Activated CD4-positive, alpha-beta T cell treated with anti-CD3 and anti-CD28 coated beads, Interleukin-2, amount 50 U/mL, for 1 hour (primary cell): ENCODE results near the gene BRSK1.

ENCODE experiments used
- DNase-seq: peaks from one replicate; pipeline ENCODE4 v3.0.0-alpha.2; 2020

The BRSK1 gene

DNA sequence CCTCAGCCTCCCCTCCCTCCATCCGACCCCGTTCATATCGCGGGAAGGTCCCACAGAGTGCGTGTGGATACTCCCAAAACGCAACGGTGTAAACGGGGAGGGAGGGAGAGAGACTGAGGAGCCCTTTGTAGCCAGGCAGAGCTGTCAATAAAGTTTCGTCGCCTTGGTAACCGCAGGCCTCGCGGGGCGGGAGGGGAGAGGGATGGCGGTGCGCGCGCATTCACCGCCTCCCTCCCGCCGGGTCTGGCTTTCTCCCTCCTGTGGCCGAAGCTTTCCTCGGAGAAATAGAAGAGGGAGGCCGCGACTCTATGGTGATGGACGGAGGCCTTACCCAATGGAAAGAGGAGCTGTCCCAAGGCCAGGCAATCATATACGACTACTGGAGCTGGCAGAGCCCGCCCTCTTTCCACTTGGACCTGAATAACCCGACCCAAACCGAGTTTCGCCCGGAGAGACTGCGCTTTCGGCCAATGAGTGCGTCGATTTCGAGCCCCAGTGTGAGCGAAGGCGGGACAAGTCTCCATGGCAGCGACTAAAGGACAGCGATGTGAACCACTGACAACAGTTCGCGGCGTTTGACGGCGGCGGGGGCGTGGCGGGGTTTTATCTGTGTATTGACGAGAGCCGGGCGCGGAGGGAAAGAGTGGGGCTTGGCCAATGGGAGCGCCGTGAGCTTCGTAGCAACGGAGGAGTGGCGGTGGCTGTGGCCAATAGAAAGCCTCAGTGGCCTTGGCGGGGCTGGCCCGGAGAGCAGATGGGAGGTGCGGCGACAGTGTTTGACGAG is 55.5 kb downstream of the BRSK1 start, which contains the start of gene KMT5C:
TSS of gene KMT5C (plus strand) at position 772 of the 784 bp plus-strand sequence. CDS start 2,061 bp downstream, outside the sequence.
- peak; percentile 100 for DNase-seq

DNA sequence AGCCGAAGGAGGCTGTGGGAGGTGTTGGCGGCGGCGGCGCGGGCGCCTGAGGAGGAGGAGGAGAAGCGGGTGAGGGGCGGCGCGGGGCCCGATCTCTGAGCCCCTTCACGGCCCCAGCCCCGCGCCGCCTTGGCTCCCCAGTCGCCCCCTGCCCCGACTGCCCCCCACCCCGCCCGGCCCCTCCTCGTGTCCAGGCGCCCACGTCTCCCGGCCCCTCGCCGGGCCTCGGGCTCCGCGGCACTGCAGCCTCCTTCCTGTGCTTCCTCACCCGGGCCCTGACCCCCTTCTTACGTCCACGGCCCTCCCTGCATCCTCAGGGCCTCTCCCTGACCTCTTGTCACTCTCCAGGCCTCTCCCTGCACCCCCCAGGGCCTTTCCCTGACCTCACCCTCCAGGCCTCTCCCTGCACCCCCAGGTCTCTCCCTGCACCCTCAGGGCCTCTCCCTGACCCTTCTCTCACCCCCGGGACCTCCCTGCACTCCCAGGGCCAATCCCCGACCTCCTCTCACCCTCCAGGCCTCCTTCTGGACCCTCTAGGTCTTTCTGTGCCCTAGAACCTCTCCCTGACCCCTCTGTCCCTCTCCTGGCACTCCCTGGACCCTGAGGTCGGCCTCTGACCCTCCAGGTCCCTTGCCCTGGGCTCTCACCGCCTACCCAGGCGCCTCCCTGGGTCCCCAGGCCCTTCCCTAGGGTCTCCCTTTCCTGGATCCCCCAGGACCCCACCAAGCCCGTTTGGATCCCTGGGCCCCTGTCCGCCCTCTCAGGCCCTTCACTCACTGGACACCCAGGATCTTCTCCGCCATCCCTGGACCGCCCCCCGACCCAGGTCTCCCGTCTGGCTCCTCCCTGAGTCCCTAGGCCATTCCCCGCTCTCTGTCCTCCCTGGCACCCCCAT is 56.3 kb downstream of the BRSK1 start:
- DNase-seq = no peak

DNA sequence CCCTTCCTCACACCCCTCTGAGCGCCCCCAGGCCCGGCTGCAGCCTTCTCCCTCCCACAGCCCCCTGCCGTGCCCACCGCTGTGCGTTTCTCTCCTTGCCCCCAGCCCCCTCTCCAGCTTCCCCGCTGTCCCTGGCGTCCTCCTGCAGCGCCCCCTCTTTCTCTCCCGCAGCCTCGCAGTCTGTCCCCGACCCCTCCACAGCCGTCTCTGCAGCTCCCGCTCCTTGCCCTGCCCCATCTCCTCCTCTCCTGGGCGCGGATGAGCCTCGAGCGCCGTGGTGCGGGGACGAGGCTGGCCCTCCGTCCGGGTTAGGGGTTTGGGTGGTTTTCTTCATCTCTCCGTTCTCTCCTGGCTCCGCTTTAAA is 57.0 kb downstream of the BRSK1 start:
- DNase-seq = no peak

DNA sequence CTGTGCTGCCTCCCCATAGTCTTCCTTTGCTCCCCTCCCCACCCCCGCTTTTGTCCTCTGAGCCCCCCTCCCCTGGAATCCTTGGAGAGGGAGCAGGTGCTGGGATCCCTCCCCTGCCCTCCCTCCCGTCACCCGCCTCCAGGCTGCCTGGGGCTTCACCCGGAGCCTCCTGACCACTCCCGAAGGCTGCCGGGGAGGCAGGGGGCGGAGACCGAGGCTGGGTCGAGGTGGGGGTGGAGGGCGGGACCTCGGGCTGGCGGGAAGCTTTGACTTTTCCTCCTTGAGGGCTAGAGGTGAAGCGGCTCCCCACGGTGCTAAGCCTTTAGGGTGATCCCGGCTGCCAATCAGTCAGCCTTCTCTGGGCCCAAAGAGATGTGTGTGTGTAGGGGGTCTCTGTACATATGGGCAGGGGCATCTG is 57.4 kb downstream of the BRSK1 start:
- peak; percentile 37 for DNase-seq

DNA sequence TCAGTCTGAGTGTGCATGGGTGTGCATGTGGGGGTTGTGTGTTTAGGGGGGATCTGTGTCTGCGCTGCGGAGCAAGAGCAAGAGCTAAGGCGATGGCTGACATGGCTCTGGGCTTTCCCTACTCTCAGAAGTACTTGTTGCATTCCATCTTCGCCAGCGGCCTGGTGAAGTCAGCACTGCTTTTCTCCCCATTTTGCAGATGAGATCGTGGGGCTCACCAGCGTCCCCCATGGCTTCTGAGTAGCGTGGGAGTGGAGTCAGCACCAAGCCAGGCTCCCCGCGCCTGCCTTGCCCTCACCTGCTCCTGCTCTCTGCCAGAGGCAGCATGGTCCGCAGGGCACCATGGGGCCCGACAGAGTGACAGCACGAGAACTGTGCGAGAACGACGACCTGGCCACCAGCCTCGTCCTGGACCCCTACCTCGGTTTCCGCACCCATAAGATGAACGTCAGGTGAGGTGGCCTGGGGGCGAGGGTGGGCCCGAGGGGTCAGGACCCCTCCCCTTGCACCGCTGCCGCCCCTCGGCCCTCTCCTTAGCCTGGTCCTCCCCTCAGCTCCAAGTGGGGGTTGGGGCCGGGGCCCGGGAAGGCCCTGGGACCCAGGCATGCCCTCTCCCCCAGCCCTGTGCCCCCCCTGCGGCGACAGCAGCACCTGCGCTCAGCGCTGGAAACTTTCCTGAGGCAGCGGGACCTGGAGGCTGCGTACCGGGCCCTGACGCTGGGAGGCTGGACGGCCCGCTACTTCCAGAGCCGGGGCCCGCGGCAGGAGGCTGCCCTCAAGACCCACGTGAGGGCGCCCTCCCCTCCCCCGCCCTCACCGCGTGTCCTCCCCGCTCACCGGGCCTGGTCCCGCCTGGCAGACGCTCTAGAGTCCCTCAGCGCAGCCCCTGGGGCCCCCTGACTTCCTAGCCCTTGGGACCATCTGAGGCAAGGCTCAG is 58.1 kb downstream of the BRSK1 start:
- no peak for DNase-seq

DNA sequence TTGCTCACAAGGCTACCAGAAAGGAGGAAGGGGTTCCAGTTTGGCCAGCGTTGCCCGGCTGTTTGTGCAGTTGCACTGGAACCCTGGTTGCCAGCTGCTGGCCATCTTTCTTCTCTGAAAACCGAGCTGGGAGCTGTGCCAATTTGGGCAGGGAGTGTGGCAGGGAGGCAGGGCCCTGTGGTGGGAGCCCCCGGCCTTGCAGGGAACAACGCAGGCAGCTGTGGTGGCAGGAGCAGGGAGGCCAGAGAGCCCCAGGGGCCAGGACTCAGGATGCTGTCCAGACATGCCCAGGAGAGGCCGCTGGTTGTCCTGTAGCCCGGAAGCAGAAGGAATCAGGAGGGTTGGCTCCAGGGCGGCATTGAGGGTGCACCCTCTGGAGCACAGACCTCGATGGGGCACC is 60.6 kb downstream of the BRSK1 start:
- no peak for DNase-seq

DNA sequence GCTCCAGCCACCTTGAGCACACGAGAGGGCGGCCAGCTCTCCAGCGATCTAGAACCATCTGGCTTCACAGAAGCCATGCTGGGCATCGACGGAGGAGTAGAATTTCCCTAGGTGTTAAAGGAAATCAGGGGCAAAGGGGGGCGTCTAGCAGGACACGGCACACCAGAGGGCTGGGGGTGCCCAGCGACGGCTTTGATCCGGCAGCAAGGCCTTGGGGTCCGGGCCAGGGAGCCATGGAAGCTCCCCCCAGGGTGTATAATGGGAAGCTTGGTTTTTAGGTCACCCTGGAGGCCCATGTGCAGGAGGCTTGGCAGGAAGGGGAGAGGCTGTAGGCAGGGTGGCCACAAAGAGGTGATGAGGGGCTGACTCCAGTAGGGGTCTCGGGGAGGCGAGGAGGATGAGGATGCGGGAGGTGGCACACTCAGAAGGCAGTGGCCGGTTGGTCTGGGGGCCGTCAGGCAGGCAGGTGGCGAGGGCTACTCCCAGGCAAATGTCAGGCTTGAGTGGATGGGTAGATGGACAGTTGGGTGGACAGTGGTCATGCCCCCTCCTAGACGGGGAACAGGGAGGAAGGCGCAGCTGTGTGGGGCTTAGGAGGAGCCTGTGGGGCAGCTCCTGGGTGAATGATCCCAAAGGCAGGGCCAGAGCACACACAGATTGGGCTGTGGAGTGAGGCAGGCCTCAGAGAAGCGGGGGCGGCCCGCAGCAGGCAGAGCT is 61.5 kb downstream of the BRSK1 start:
- DNase-seq = no peak

DNA sequence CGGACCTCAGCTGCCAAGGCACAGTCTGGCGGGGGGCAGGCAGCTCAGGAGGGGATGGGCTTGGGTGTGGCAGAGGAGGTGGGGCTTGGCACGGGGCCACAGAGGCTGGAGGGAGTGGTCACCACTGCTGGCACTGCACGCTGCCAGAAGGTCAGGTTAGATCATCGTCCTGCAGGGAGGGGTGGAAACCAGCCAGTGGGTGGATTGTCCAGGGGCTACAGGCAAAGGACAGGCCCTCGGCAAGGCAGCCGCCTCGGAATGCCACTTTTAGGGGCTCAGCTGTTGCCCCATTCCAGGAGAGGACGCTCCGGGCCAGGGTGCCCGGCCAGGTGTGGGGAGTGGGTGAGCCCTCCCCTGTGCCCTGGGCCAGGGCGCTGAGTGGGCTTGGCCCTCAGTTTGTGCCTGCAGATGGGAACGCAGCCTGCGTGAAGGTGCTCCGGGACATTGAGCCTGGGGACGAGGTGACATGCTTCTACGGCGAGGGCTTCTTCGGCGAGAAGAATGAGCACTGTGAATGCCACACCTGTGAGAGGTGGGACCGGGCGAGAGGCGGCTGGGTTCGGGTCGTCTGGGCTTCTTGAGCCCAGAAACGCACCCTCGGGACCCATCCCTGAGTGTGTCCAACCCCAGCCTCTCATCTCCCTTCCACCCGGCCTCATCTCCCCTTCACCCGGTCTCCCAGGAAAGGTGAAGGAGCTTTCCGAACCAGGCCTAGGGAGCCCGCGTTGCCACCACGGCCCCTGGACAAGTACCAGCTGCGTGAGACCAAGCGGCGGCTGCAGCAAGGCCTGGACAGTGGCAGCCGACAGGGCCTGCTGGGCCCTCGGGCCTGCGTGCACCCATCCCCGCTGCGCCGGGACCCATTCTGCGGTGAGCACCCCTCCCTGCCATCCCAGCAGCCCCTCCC is 62.3 kb downstream of the BRSK1 start:
- no peak for DNase-seq

DNA sequence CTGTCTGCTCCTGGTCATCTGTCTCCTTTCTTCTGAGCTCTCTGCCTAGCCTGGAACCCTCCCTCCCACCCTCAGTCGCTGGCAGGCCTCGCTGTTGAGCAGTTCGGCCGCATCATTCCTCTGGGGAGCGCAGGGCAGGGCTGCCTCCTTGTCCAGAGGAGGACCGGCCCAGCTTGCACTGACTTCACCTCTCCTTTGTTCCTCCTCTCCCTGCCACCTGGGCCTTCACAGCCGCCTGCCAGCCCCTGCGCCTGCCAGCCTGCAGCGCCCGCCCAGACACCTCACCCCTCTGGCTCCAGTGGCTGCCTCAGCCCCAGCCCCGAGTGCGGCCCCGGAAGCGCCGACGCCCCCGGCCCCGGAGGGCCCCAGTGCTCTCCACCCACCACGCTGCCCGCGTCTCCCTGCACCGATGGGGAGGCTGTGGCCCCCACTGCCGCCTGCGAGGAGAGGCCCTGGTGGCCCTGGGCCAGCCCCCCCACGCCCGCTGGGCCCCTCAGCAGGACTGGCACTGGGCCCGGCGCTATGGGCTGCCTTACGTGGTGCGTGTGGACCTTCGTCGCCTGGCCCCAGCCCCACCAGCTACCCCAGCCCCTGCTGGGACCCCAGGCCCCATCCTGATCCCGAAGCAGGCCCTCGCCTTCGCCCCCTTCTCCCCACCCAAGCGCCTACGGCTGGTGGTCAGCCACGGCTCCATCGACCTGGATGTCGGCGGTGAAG is 63.1 kb downstream of the BRSK1 start:
- DNase-seq = no peak

DNA sequence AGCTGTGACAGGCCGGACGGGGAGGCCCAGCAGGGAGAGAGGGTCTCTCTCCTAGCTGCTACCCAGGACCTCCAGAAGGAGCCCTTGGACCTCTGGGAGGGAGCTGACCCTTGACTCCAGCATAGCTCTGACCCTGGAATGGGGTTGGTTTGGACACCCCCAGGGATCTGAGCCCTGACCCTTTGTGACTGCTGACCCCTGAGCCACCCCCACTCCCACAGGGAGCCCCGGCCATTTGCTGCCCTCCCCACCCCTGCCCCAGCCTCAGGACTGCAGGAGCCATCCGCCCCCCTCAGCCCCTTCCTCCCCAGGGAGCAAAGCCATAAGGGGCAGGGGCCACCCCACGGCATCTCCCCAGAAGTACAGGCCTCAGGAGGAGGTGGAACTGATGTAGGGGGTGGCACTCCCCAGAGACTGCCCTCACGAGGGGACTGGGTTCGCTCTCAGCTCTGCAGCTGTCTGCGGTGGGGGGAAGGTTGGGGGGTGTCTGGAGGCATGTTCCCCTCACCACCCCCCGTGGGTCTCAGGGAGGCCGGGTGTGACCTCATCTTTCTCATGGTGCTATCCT is 63.7 kb downstream of the BRSK1 start:
- no peak for DNase-seq

DNA sequence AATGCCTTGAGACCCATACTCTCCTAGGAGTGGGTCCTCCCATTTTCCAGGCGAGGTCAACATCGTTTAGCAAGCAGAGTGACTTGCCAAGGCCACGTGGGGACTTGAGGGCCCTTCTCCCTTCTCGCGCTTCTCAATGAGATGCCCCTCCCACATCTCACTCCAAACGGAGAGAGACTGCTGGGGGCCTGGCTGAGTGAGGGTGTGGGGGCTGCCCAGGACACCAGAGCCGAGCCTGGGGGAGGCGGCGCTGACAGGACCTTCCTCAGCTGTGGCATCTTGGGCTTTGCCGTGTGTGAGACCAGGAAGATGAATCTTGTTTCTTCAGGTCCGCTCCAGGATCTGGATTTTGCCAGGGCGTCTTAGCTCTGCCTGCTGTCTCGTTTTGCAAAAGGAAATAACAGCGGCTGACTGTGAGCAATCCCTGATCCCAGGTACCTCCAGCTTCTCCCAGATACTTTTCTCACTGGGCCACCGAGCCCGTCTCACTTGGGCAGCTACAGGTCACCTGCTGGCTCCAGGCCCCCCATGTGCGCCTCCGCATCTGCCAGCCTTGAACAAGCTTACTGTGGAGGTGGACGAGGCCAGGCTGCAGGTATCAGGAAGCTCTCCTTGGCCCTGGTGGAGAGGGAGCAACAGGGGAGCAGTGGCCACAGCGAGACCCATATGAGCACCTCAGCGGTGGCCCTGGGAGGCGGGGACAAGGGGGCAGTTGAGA is 64.7 kb downstream of the BRSK1 start:
- no peak for DNase-seq

DNA sequence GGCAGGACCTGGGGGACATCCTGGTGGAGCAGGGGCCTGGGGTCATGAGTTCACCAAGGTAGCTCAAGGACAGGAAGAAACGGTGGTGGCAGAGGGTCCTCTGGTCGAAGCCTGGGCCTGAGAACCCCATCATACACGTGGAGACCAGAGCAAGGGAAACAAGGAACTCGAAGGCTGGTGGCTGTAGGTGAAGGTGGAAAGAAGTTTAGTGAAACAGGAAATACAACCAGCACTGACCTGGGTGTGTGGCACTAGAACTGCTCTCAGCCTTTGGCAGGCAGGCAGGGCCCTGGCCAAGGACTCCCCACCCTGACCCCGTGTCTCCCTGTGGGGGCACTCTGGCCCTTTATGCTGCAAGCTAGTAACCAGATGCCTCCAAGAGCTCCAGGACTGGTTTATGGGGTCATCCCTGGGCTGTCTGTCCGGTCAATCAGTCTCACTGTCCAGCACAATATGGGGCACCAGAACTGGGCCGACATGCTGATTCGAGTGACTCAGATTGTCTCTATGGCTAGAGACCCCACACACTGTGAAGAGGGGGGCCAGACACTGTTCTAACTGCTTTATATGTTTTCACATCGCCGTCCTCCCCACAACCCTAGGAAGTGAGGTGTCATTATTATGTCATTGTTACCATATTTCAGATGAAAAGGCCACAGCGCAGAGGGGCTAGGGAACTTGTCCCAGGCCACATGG is 67.0 kb downstream of the BRSK1 start:
- no peak for DNase-seq

DNA sequence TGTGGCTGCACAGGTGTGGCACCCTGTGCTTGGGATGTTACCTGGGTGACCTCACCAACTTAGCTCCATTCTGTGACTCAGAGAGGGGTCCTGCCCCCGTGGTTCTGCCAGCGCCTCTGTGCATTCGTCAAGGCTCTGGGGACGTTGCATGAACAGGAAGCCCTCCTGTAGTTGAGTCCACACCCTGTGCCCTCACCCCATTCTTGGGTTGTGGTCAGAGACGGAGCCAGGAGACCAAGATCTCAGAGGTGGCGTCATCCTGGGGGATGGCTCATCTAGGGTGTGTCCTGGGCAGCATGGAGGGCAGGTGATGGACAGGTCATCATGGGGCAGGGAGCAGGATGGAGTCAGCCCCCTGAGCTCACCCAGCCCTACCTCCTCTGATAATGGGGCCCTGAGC is 68.2 kb downstream of the BRSK1 start:
- no peak for DNase-seq

DNA sequence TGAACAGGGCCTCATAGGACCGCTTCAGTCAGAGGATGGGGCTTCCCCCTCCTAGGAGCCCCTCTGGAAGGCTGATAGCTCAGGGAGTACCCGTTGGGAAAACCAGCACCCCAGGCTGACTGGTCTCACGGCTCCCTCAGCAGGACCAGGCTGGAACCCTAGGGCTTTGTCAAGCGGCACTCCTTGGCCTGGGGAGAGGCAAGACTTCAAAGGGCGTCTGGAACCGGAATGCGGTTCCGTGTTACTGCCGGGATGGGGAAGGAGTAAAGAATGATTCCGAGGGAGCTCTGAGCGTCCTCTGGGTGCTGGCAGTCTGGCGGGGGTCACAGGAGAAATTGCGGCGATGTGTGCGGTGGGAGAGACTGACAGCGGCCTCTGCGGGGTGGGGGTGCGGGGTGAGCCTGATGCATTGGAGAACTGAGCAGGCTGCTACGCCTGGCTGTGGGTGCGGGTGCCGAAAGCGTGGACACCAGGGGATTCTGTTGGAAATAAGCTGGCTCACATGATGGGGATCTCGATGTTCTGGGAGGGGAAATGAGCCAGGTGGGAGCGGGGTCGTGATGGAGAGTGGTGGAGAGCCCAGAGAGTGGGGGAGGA is 68.8 kb downstream of the BRSK1 start:
- no peak for DNase-seq

DNA sequence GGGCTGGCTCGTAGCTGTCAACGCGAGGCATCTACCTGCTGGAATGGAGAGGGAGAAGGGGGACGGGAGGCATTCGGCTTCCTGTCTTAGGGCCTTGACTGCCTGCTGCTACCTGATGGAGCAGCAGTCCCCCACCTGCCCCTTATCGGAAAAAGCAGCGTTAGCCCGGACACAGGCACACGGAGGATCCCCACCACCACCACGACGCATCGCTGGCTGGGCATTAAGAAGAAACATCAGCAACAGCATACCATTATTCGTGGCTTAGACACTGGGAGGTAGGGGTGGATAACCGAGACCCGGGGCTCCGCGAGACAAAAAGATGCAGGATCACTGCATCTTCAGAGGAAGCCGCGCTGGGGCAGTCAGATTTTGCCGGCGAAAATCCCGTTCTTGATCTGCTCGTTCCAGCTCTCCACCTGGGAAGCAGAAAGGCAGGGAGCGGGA is 69.6 kb downstream of the BRSK1 start:
- no peak for DNase-seq

DNA sequence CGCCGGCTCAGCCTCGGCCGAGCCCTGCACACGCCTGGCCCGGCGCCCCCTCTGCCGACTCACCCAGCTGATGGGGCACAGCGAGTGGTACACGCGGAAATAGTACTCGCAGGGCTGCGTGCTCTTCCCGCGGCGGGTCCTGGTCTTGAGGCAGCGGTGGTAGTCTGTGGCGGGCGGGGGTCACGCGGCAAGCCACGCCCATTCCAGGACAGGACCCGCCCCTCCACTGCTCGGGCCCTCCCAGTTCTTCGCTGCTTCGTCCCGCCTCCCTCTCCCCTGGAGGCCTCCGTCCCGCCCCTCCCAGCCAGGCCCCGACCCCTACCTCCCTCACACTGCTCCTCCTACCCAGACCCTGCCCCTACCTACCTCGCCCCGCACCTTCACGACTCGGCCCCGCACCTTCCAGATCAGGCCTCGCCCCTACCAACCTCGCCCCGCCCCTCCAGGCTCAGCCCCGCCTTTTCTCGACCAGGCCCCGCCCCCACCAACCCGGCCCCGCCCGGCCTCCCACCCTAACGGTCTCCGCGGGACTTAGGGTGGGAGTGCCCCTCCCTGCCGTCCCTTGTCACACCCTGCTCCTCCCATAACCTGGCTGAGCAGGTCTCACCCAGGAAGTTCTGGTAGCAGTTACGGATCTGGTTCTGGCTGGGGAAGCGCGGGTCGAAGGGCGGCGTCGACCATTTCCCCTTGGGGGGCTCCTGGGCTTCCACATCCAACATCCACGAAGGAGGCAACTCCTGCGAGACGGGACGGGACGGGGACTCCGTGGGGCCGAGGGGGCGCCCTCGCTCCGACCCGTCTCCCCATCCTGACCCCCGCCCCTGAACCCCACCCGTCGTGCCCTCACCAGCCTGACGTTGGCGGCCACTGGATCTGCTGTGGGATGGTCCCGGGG is 70.3 kb downstream of the BRSK1 start:
- peak; percentile 70 for DNase-seq

DNA sequence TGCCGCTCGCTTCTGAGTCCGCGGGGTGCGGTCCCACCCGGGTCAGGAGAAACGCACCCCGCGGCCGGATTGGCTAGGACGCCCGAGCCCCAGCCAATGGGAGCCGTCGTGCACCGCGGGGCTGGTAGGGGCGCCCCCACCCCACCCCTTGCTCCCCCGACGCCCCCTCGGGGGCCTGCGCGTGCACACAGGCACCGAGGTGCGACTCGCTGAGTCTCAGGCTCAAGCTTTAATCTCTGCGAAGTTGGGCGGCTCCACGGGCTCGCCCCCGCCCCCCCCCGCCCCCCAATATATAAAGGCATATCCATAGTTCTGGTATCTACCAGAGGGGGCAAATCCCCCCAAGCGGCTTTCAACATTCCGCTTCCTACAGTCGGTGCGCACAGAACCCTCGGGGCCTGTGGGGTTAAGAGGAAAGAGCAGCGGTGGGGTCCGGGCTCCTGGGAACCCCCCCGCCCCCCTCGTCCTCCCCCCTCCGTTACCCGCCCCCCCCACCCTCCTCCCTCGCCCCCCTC is 71.0 kb downstream of the BRSK1 start, which contains the start of gene COX6B2:
TSS of gene COX6B2 (minus strand) at position 22 of the 515 bp plus-strand sequence. CDS start 198 bp downstream, outside the sequence.
- no peak for DNase-seq
